GM12864 (cell line): ENCODE results near the gene NLRP10.
A peak's percentile ranks its signal among the peaks of the same experiment; 100 is the strongest.

Experiments
- DNase-seq: peaks from one replicate; pipeline ENCODE4 v3.0.0-alpha.2; 2011; ENCODE audit warnings: low read depth
- H3K4me3 ChIP-seq: 2 replicates; pipeline ENCODE4 v1.5.1; 2011; ENCODE audit warnings: mild to moderate bottlenecking, low read depth, low read length, control low read depth
- CTCF ChIP-seq: IDR thresholded peaks from 2 replicates; pipeline ENCODE4 v1.5.1; 2011; ENCODE audit warnings: low read depth, mild to moderate bottlenecking, moderate library complexity, low read length, control low read depth, inconsistent platforms; ENCODE audit errors: missing control alignments

The NLRP10 gene

GRCh38 chr11:8006349-8006977 is 41.2 kb upstream of the NLRP10 start:
- H3K4me3 ChIP-seq, result no peak overlapping the region
- DNase-seq, result peak; percentile 7
- TF ChIP-seq CTCF, result peak; percentile 93

DNA sequence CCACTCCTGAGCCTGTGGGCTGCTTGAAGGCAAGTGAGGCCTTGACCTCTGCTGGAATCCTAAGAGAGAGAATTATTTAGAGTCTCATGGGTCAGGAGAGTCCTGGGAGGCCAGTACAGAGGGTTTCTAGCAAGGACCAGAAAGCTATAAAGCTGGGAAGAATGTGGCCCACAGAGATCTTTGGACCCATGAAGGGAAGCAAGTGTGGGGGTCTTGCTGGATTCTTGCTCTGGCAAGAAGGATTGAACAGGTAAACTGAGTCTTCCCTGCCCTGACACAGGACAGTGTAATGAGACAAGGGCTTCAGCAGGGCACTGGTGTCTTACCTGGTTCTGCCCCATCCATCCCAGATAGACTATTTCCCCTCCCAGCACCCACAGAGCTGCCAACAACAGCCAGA is 40.3 kb upstream of the NLRP10 start:
- TF ChIP-seq CTCF, result no peak
- H3K4me3 ChIP-seq, result no peak overlapping the region
- no peak for DNase-seq

- H3K4me3 ChIP-seq, result no peak overlapping the region
- no peak for TF ChIP-seq CTCF
- no peak for DNase-seq
Measured at GRCh38 chr11:8004008-8004407, 38.8 kb upstream of the NLRP10 start.

DNA sequence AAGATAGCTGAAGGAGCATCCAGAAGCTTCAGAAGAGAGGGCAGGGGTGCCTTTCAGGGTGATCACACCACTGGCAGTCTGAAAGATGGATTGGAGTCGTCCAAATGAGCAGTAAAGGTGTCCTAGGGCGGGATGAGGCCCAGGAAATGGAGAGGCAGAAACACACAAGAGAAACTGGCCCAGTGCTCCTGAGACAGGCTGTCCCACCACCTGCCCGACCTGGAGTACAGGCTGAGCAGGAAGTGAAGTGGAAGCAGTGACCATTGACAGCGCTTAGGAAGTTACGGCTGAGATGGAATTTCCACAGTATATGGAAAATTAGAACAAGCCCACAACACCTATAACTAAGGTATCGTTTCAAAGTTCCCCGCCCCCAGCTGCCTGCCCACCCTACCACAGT is 37.9 kb upstream of the NLRP10 start:
- TF ChIP-seq CTCF, result no peak
- H3K4me3 ChIP-seq, result no peak overlapping the region
- DNase-seq, result no peak

DNA sequence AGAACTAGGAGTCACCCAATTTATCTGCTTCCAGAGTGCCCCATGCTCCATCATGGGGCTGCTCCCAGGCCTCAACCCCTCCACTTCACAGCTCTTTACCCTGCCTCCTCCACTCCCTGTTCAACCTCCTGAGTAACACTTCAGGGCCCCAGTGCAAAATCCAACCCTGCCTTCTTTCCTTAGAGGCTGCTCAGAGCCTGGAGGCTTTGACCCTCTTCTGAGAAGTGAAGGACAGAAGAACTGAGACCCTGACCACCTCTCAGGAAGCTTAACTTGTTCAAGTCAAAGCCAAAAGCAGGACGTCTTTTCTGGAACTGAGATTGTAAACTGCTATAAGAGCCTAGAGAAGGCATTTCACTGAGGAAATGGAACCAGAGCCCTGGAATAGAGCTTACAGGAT is 37.4 kb upstream of the NLRP10 start:
- no peak for DNase-seq
- H3K4me3 ChIP-seq, result no peak overlapping the region
- no peak for TF ChIP-seq CTCF

DNA sequence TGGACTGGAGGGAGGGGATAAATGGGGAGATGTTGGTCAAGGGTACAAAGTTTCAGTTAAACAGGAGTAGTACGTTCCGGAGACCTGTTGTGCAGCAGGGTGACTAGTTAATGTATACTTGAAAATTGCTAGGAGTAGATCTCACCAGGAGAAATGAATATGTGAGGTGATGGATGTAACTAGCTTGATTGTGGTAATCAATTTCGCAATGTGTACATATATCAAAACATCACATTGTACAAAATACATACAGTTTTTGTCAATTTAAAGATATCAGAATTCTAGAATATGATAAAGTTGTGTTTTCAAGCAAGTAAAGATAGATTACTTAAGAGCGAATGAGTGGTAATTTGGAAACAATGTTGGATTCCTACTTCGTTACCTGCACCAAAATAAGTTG is 35.1 kb upstream of the NLRP10 start:
- H3K4me3 ChIP-seq, result no peak overlapping the region
- DNase-seq, result no peak
- no peak for TF ChIP-seq CTCF

DNA sequence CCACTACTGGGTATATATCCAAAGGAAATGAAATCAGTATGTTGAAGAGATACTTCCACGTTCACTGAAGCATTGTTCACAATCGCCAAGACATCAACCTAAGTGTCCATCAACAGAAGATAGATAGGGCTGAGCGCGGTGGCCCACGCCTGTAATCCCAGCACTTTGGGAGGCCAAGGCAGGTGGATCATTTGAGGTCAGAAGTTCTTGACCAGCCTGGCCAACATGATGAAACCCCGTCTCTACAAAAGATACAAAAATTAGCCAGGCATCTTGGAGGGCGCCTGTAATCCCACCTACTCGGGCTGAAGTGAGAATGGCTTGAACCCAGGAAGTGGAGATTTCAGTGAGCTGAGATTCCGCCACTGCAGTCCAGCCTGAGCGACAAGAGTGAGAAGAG is 34.5 kb upstream of the NLRP10 start:
- DNase-seq, result no peak
- no peak overlapping the region for H3K4me3 ChIP-seq
- no peak for TF ChIP-seq CTCF
